Central memory CD8-positive, alpha-beta T cell (primary cell): Measurements from ENCODE around the gene NIPAL4.

ENCODE experiments used
- ATAC-seq: fragments of 150-1000 bp; cut with Tn5 transposase; replicated peaks from 2 replicates; pipeline ENCODE4 v1.10.0; 2022; ENCODE audit warnings: mild to moderate bottlenecking, moderate FRiP score, moderate number of reproducible peaks; ENCODE audit not compliant: poor library complexity, severe bottlenecking; ENCODE audit errors: extremely low read depth
- DNase-seq, 2 donors: peaks; one replicate each; pipeline ENCODE4 v3.0.0; 2021; ENCODE audit warnings: low spot score in 2 of 2
- H3K27ac Mint-ChIP-seq: one replicate; pipeline ENCODE4 v1.8.0; 2022; ENCODE audit warnings: low read depth, mild to moderate bottlenecking, moderate library complexity, mixed read lengths
- H3K27me3 Mint-ChIP-seq: one replicate; pipeline ENCODE4 v1.8.0; 2022; ENCODE audit warnings: mixed read lengths
- H3K36me3 Mint-ChIP-seq: one replicate; pipeline ENCODE4 v1.8.0; 2022; ENCODE audit warnings: mild to moderate bottlenecking, moderate library complexity, mixed read lengths; ENCODE audit not compliant: insufficient read depth
- H3K4me1 Mint-ChIP-seq: one replicate; pipeline ENCODE4 v1.8.0; 2022; ENCODE audit warnings: mixed read lengths
- H3K4me3 Mint-ChIP-seq: one replicate; pipeline ENCODE4 v1.8.0; 2022; ENCODE audit warnings: mild to moderate bottlenecking, moderate library complexity, mixed read lengths
- H3K9me3 Mint-ChIP-seq: one replicate; pipeline ENCODE4 v1.8.0; 2022; ENCODE audit warnings: mixed read lengths

NIPAL4 gene

DNA sequence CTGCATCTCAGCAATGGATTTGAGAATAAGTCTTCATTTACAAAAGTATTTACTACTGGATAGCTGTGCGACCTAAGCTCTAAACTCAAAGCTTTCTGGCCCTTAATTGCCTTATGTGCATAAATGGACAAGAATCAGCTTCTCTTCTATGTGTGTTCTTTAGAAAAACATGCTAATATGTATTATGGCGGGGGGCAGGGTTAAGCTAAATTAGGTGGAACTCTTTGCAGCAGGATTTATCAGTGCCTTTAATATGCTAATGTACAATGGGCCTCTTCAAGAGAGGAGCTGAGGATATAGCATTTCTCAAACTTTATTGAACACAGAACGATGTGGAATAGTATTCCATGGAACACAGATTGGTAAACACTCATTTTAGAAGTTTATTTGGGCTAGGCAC, 10.0 kb upstream of the NIPAL4 start:
- Mint-ChIP-seq H3K27me3 (no peaks in the 10 kb centered on the region), H3K36me3 (no peaks in the 10 kb centered on the region), H3K4me3 (no peak overlapping the region), H3K4me1 (peaks cover 1% of the 10 kb centered on the region), H3K27ac (no peak overlapping the region), H3K9me3 (no peaks in the 10 kb centered on the region)
- no peak for ATAC-seq
- DNase-seq = no peak

DNA sequence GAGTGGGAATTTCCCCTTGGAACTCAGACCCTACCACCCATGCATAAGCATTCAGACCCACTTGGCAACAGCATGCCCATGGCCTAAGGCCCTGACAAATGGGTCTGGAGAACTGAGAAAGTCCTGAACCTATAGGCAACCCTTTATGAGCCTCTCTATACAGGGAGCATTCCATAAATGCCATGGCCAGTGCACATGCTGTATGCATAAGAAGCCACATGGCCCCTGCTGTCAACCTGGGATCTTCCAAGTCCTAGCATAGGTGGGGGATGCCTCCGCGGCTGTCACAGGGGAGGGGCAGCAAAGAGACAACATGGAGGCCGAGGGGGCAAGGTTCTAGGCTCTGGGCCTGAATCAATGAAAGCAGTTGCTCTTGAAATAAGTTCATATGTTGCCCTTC, 8.2 kb upstream of the NIPAL4 start:
- Mint-ChIP-seq H3K36me3 (no peaks in the 10 kb centered on the region), H3K4me1 (peaks cover 6% of the 10 kb centered on the region), H3K27ac (no peak overlapping the region), H3K4me3 (no peak overlapping the region), H3K9me3 (no peaks in the 10 kb centered on the region), H3K27me3 (no peaks in the 10 kb centered on the region)
- no peak for ATAC-seq
- DNase-seq = no peak

DNA sequence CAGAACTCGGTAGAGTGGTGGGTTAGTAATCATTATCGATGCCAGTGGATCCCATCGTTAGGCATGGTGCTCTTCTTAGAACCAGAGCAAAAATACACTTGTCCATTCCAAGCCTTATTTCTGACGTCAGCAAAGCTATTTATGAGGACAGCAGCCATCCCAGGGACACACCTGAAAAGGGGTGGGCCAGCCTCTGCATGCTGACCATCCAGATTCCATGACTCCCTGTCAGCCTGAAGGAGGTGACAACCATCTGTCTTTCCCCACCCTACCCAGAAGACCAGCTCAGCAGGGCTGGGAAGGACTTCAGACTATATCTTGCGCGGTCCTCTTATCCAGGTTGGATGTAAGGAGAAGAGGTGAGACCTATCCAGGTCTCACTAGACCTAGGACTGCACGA, 5.7 kb upstream of the NIPAL4 start:
- Mint-ChIP-seq H3K27me3 (no peaks in the 10 kb centered on the region), H3K9me3 (no peaks in the 10 kb centered on the region), H3K4me3 (no peak overlapping the region), H3K36me3 (no peaks in the 10 kb centered on the region), H3K4me1 (peaks cover 6% of the 10 kb centered on the region), H3K27ac (no peak overlapping the region)
- DNase-seq (no peak), ATAC-seq (no peak)

DNA sequence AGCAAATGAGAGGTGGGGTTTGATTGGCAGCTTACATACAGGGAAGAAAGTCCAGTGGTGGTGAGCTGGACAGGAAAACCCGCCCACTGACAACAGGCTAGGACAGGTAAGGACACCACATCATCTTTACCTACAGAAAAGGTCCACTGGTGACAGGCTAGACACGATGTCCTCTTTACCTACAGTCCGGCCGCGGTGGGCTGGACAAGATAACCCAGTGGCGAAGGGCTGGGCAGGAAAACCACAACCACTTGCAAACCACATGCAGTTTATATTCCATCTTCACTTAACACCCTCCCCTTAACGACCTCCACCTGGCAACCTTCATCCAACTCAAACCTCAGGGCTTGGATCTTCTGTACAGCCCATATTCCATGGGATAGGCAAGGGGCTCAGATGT, 5.0 kb upstream of the NIPAL4 start:
- H3K4me3 Mint-ChIP-seq = no peak overlapping the region
- H3K27ac Mint-ChIP-seq = no peak overlapping the region
- H3K36me3 Mint-ChIP-seq = no peaks in the 10 kb centered on the region
- DNase-seq = no peak
- H3K27me3 Mint-ChIP-seq = no peaks in the 10 kb centered on the region
- H3K9me3 Mint-ChIP-seq = no peaks in the 10 kb centered on the region
- ATAC-seq = no peak
- H3K4me1 Mint-ChIP-seq = peaks cover 6% of the 10 kb centered on the region

DNA sequence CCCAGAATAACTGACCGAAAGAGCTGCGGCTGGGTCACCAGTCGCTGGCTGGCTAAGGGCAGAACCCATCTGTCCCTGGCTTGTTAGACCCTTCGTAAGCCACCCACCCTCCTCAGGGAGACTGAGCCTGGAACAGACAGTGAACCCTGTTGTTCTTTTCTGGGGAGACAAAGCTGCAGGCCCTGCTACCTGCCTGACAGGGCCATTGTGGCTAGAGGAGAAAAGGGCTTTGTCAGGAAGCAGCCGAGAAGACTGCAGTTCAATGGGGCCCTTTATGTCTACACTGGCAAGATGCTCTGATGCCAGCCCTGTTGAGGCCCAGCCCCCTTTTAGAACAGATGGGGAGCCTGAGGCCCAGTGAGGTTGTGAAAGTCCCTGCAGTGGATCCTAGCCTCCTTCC, 3.7 kb upstream of the NIPAL4 start:
- ATAC-seq (no peak), DNase-seq (no peak)
- Mint-ChIP-seq H3K9me3 (no peaks in the 10 kb centered on the region), H3K4me3 (no peak overlapping the region), H3K36me3 (no peaks in the 10 kb centered on the region), H3K4me1 (peaks cover 6% of the 10 kb centered on the region), H3K27me3 (peaks cover 9% of the 10 kb centered on the region), H3K27ac (no peak overlapping the region)

DNA sequence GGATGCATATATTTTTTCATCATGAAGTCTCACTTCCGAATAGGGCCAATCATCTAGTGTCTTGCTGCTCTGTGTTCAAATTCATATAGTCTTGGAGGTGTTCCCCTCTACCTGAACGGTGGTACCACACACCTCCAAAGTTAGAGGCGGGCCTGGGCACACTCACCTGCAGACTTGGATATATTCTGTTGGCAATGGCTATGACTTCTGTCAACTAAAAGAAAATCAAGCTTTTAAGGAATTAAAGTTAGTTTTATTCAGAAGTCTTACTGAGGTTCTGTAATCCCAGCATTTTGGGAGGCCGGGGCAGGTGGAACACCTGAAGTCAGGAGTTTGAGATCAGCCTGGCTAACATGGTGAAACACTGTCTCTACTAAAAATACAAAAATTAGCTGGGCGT, 2.6 kb upstream of the NIPAL4 start:
- ATAC-seq (no peak), DNase-seq (no peak)
- no peak overlapping the region for H3K4me3 Mint-ChIP-seq
- H3K4me1 Mint-ChIP-seq = peaks cover 6% of the 10 kb centered on the region
- peaks cover 15% of the 10 kb centered on the region for H3K27me3 Mint-ChIP-seq
- no peaks in the 10 kb centered on the region for H3K9me3 Mint-ChIP-seq
- H3K36me3 Mint-ChIP-seq = no peaks in the 10 kb centered on the region
- no peak overlapping the region for H3K27ac Mint-ChIP-seq

DNA sequence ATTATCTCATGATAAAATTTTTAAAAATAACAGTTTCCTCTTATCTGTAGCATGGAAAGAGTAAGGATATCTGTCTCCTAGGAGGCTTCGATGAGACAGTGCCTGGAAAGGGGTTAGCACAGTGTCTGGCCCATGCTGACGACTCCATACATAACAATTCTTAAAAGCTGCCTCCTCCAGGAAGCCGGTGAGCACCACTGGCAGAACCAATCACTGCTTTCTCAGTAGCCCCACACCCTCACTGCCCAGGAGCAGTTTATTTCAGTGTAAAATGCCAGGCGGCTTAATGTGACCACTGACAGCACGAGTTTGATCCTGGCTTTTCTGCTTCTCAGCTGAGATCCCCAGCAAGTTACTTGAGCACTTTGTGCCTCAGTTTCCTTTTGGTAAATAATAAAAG, 1.2 kb upstream of the NIPAL4 start:
- no peak for ATAC-seq

DNA sequence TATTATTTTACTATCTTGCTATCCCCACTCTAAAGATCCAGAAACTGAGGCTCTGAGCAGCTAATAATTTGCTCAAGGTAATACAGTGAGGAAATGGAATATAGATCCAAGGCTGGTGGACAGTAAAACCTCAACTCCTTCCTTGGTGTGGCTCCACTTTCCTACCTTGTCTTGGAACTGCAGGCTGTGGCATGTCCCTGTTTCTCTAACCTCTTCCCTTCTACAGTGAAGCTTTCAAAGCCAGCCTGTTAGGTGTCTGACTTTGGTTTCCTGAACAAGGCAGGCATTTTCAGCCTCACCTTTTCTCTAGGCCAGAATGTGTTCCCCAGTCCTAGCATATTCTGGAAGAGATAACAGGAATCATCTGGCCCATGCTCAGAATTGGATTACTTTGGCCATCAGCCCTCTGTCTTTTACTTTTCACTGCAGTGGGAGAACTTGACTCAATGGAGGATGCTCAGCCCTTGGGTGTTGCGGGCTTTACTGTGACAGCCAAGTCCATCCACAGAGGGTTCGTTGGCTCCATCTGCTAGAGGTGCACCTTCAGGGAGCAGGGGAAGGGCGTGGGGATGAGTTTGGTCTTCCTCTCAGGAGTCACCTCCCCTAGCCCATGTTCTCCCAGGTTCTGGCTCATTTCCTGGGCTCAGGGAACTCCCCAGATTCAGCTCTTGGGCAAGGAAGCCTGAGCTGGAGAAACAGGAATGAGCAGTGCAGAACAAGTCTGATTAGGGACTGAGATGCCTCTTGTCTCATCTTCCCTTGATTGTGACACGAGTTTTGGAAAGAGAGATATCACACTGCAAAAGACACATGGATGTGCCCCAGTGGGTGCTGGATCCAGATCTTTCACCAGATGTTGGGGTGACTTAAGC, 1.1 kb downstream of the NIPAL4 start:
- DNase-seq (no peak), ATAC-seq (no peak)
- H3K4me1 Mint-ChIP-seq = peaks cover 12% of the 10 kb centered on the region
- no peak overlapping the region for H3K27ac Mint-ChIP-seq
- no peaks in the 10 kb centered on the region for H3K36me3 Mint-ChIP-seq
- H3K4me3 Mint-ChIP-seq = peak overlapping the region; percentile 63
- H3K27me3 Mint-ChIP-seq = peaks cover 15% of the 10 kb centered on the region
- H3K9me3 Mint-ChIP-seq = no peaks in the 10 kb centered on the region

More for the DNA sequence above, 1.2 kb upstream of the NIPAL4 start:
- Mint-ChIP-seq H3K36me3 (no peaks in the 10 kb centered on the region), H3K27ac (no peak overlapping the region), H3K4me1 (peaks cover 9% of the 10 kb centered on the region), H3K4me3 (no peak overlapping the region), H3K27me3 (peaks cover 15% of the 10 kb centered on the region), H3K9me3 (no peaks in the 10 kb centered on the region)
- no peak for DNase-seq

DNA sequence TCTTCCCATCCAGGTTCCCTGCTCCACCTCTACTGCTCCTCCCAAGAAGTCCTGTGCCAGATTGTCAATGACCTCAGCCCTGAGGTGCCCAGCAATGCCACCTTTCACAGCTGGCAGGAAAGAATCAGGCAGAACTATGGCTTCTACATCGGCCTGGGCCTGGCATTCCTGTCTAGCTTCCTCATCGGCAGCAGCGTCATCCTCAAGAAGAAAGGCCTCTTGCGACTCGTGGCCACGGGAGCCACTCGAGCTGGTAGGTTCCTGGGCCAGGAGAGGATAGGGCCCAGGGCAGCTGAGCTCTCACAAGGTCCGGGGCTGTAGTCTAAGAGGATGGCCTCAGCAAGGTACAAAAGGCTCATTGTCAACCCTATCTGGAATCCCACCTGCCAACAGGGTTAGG, 3.1 kb downstream of the NIPAL4 start:
- peaks cover 15% of the 10 kb centered on the region for H3K27me3 Mint-ChIP-seq
- no peak overlapping the region for H3K27ac Mint-ChIP-seq
- H3K4me3 Mint-ChIP-seq = no peak overlapping the region
- no peaks in the 10 kb centered on the region for H3K36me3 Mint-ChIP-seq
- H3K9me3 Mint-ChIP-seq = no peaks in the 10 kb centered on the region
- peaks cover 12% of the 10 kb centered on the region for H3K4me1 Mint-ChIP-seq
- DNase-seq = no peak
- ATAC-seq = no peak

DNA sequence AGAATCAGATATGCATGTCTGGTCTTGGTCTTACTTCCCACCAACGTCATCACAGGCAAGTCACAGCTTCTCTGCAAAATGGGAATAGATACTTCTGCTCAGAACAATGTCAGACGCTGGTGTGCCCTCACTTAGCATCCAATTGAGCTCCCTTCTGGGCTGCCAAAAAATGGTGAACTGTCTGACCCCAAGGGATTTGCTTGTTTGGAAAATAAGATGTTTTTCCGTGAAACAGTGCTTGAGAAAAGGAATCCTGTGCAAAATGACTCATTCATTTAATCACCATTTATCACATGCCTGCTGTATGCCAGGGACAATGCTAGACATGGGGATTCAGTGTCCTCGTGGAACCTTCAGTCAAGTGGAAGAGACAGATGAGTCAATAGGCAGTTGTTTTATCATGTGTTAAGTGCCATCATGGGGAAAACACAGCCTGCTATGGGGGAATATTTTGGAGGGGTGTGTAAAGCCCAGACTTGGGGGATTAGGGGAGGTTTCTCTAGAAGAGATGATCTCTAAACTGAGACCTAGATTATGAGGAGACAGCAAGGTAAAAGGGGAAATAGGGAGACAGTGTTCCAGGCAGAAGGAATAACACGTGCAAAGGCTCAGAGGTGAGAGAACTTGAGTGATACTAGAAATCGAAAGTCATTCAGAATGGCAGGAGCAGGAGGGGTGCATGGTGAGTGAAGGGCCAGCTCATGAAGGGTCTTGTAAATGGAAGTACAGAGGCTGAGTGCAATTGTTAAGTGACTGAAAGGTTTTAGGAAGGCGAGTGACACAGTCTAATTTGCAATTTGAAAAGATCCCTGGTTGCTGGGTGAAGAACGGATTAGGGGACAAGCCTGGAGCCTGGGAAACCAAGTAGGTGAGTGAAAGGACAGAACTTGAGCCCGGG, 3.9 kb downstream of the NIPAL4 start:
- no peak overlapping the region for H3K27ac Mint-ChIP-seq
- H3K4me1 Mint-ChIP-seq = peaks cover 12% of the 10 kb centered on the region
- no peak for ATAC-seq
- H3K36me3 Mint-ChIP-seq = no peaks in the 10 kb centered on the region
- H3K27me3 Mint-ChIP-seq = peaks cover 15% of the 10 kb centered on the region
- no peaks in the 10 kb centered on the region for H3K9me3 Mint-ChIP-seq
- no peak for DNase-seq
- H3K4me3 Mint-ChIP-seq = peak overlapping the region; percentile 33

DNA sequence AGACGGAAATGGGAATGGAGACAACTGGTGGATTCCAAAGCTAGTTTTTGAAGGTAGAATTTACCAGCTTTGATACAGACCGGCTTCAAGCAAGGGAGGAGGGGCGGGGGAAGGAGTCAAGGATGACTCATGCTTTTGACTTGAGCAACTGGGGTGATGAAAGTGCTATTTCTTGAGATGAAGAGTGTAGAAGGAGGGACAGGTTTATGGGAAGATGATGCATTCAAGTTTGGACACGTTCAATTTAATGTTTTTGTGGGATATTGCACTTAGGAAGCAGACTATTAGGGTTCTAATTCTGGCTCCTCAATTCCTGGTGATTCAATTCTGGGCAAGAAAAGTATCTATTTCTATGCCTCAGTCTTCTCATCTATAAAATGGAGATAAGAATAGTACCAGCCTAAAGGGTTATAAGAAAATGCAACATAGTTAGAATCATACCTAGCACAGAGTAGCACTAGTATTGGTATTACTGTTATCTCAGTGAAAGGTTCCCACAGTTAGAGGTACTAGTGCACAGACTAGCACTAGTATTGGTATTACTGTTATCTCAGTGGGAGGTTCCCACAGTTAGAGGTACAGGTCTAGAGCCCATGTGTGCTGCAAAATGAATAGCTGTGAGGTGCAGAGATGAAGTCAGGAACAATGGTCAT, 4.6 kb downstream of the NIPAL4 start:
- no peak for ATAC-seq
- Mint-ChIP-seq H3K27me3 (peaks cover 15% of the 10 kb centered on the region), H3K36me3 (no peaks in the 10 kb centered on the region), H3K9me3 (no peaks in the 10 kb centered on the region), H3K4me3 (peak overlapping the region; percentile 33), H3K4me1 (peaks cover 12% of the 10 kb centered on the region), H3K27ac (no peak overlapping the region)
- DNase-seq = no peak

DNA sequence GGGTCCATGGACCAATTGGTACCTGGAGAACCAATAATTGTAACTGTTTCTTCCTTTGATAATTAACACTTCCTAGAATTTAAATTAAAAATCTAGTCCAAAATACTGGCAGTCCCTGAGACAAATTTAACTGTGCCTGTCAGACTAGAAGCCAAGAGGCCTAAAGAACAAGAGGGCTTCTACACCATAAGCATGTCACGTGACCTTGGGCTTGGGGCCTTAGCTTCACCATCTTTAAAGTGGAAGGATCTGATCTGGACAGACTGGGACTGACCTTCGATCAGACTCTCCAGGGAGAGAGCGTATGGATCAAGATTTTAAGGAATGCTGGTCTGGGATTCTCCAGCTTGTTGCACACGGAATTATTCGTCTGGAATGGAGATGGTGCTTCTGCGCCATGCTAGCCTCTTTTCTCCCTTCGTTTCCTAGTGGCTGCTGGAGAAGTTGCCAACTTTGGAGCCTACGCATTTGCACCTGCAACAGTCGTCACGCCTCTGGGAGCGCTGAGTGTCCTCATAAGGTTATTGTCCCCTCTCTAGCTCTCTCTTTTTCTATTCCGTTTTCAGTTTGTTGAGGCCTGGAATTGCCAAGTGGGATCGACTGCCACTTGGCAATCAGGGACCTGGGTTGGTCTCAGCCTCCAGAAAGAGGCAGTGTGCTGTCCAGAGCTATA, 8.4 kb downstream of the NIPAL4 start:
- H3K27ac Mint-ChIP-seq = no peak overlapping the region
- DNase-seq = no peak
- no peaks in the 10 kb centered on the region for H3K9me3 Mint-ChIP-seq
- no peak for ATAC-seq
- no peak overlapping the region for H3K4me3 Mint-ChIP-seq
- H3K27me3 Mint-ChIP-seq = no peaks in the 10 kb centered on the region
- no peaks in the 10 kb centered on the region for H3K36me3 Mint-ChIP-seq
- peaks cover 12% of the 10 kb centered on the region for H3K4me1 Mint-ChIP-seq
